ENCODE measurements around the gene SLAMF1.

DNA sequence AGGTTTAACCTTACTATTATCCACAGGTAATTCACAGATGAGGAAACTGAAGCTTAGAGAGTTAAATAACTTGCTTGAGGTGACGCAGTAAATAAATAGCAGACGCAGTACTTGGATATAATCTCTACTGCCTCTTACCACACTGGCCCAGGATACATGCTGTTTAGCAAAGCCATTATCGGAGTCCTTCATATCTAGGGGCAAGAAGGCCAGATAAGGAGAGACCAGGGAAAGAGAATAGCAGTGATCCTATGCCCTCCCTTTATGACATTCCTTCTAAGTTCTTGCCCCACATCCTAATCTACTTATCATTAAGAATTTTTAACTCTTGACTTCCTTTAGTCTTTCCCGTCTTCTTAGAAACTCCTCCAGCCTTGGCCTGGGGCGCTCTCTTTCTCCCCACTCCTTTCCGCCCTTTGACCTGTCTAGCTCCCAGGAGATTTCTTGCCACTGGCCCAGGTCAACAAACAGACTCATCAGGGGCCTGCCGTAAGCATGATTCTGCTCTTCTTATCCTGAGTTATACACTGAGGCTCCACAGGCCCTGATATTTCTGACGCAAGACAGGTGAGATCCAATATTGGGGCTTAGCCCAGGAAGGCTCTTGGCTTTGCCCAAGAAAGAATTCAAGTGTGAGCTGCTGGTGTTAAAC, 11.4 kb upstream of the SLAMF1 start:
- TF ChIP-seq, protein P1, sequence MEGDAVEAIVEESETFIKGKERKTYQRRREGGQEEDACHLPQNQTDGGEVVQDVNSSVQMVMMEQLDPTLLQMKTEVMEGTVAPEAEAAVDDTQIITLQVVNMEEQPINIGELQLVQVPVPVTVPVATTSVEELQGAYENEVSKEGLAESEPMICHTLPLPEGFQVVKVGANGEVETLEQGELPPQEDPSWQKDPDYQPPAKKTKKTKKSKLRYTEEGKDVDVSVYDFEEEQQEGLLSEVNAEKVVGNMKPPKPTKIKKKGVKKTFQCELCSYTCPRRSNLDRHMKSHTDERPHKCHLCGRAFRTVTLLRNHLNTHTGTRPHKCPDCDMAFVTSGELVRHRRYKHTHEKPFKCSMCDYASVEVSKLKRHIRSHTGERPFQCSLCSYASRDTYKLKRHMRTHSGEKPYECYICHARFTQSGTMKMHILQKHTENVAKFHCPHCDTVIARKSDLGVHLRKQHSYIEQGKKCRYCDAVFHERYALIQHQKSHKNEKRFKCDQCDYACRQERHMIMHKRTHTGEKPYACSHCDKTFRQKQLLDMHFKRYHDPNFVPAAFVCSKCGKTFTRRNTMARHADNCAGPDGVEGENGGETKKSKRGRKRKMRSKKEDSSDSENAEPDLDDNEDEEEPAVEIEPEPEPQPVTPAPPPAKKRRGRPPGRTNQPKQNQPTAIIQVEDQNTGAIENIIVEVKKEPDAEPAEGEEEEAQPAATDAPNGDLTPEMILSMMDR (IDR thresholded peaks at IDR 0.05) = no peak
- no peak for TF ChIP-seq POLR2A (IDR thresholded peaks at IDR 0.05)
